Measurements from ENCODE around the gene PRSS21. TPM values are rescaled to one million over a fixed set of nuclear protein-coding genes. Genes with fewer than 3 reads are reported as not detected.

Gene PRSS21
- total RNA-seq, 2 experiments from 2014 or later = 68.7 to 69.6 TPM

- Histone ChIP-seq H3K9me2 (ENCODE audit: insufficient read depth, low read length) (no peaks in the 10 kb centered on the region), H3K4me1 (ENCODE audit: insufficient read depth, low read length, poor library complexity, severe bottlenecking) (peaks cover 18% of the 10 kb centered on the region), H3K79me2 (ENCODE audit: insufficient read depth, low read depth, low read length) (peaks cover 26% of the 10 kb centered on the region), H3K9me3 (ENCODE audit: low read length) (no peaks in the 10 kb centered on the region), H3K27ac (ENCODE audit: low read depth, low read length, poor library complexity, severe bottlenecking) (no peak overlapping the region), H3K4me2 (ENCODE audit: low read length) (peak overlapping the region; percentile 89), H3K4me3 (ENCODE audit: low read depth, low read length, poor library complexity, severe bottlenecking) (peak overlapping the region; percentile 89), H4K20me1 (ENCODE audit: insufficient read depth, low read length) (peaks cover 10% of the 10 kb centered on the region; the same call in 1 of the 2 replicates), H3K36me3 (ENCODE audit: insufficient read depth, low read length) (peaks cover 54% of the 10 kb centered on the region), H2AFZ (ENCODE audit: low read length) (no peak overlapping the region)
- DNase-seq (ENCODE audit: low spot score) = no peak
- TF ChIP-seq EZH2phosphoT487 (IDR thresholded peaks at IDR 0.05; ENCODE audit: borderline replicate concordance, low read depth, low read length) = no peak
- TF ChIP-seq CTCF (conservative IDR thresholded peaks at IDR 0.05; ENCODE audit: low read length) = no peak
- ChIA-PET CTCF (ENCODE audit: unreplicated experiment) (no interaction called here), POLR2A (no interaction called here)
- intact Hi-C loops (cut with micrococcal nuclease; ENCODE audit: unreplicated experiment) = no loop called here
- BruUV-seq (replicated peaks) = no TSS peak
Observed at GRCh38 chr16:2775131-2775716, 41.8 kb upstream of the PRSS21 start.

- CTCF ChIA-PET (ENCODE audit: unreplicated experiment) = no interaction called here
- no peak for DNase-seq (ENCODE audit: low spot score)
- Histone ChIP-seq H3K4me1 (ENCODE audit: insufficient read depth, low read length, poor library complexity, severe bottlenecking) (peaks cover 18% of the 10 kb centered on the region), H2AFZ (ENCODE audit: low read length) (no peak overlapping the region), H3K27ac (ENCODE audit: low read depth, low read length, poor library complexity, severe bottlenecking) (peak overlapping the region; percentile 40), H4K20me1 (ENCODE audit: insufficient read depth, low read length) (peaks cover 10% of the 10 kb centered on the region; the same call in 1 of the 2 replicates), H3K36me3 (ENCODE audit: insufficient read depth, low read length) (peaks cover 47% of the 10 kb centered on the region), H3K79me2 (ENCODE audit: insufficient read depth, low read depth, low read length) (peaks cover 26% of the 10 kb centered on the region), H3K4me2 (ENCODE audit: low read length) (peak overlapping the region; percentile 89), H3K9me3 (ENCODE audit: low read length) (no peaks in the 10 kb centered on the region), H3K9me2 (ENCODE audit: insufficient read depth, low read length) (no peaks in the 10 kb centered on the region), H3K4me3 (ENCODE audit: low read depth, low read length, poor library complexity, severe bottlenecking) (peak overlapping the region; percentile 89)
- TF ChIP-seq CTCF (conservative IDR thresholded peaks at IDR 0.05; ENCODE audit: low read length) (no peak), EZH2phosphoT487 (IDR thresholded peaks at IDR 0.05; ENCODE audit: borderline replicate concordance, low read depth, low read length) (no peak)
- no TSS peak for BruUV-seq (replicated peaks)
- POLR2A ChIA-PET = interaction anchor here (0.6 to 0.8 kb wide), 2 partner anchors 47 to 947 kb away, joined by 3 read pairs; no protein-coding TSS in a partner anchor
- intact Hi-C loops (cut with micrococcal nuclease; ENCODE audit: unreplicated experiment) = loop anchor here (2.0 kb wide), 1 partner anchor 23 kb away; the partner anchor contains the start of gene SRRM2
Observed at GRCh38 chr16:2775765-2776499, 41.1 kb upstream of the PRSS21 start.
